Measurements from ENCODE around the gene CD46. TPM values are rescaled to one million over a fixed set of nuclear protein-coding genes. Genes with fewer than 3 reads are reported as not detected.

CD46 gene
- total RNA-seq, 2 donors from 2014 or later = 88.2 to 122 TPM

DNA sequence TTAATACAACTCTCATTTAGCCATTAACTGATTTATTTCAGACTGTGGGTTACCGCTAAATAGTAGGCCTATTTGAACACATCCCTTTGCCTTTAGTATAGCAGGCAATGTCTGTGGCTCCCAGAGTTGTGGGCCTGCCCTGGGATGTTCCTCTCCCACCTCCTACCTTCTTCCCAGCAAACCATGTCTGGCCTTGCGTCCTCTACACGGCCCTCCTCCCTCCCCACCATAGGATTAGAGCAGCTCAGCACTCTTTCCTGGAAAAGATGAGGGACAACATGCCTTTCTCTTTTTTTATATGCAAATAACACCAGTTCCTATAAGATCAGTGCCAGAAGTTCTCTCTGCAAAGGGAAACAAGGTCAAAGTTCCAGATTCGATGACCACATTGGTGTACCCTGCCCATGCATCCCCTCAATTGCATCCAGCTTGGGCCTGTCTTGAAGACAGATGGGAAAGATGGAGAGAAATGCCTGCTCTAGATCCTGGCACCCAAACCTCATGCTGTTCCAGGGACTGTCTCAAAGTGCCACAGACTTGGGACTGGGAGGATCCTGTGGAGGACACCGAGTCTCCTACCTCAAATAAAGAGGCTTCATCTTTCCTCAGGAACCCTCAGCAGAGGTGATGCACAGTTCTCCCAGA, 57.2 kb downstream of the CD46 start:
- Mint-ChIP-seq H3K4me1 (ENCODE audit: low read depth in 2 of 2) (peaks cover 6 to 20% of the 10 kb centered on the region in 2 donors), H3K27ac (no peak overlapping the region), H3K27me3 (no peaks in the 10 kb centered on the region), H3K9me3 (no peaks in the 10 kb centered on the region), H3K4me3 (no peak overlapping the region), H3K36me3 (no peaks in the 10 kb centered on the region)
- ATAC-seq (no peak), DNase-seq (ENCODE audit: low spot score) (no peak)

- Mint-ChIP-seq H3K4me1 (ENCODE audit: low read depth in 2 of 2) (peaks cover 6 to 22% of the 10 kb centered on the region in 2 donors), H3K27me3 (no peaks in the 10 kb centered on the region), H3K9me3 (no peaks in the 10 kb centered on the region), H3K36me3 (peaks cover 4% of the 10 kb centered on the region), H3K4me3 (no peak overlapping the region), H3K27ac (no peak overlapping the region)
- DNase-seq (ENCODE audit: low spot score) (no peak), ATAC-seq (no peak)
Observed at GRCh38 chr1:207810173-207810572, 58.3 kb downstream of the CD46 start.

DNA sequence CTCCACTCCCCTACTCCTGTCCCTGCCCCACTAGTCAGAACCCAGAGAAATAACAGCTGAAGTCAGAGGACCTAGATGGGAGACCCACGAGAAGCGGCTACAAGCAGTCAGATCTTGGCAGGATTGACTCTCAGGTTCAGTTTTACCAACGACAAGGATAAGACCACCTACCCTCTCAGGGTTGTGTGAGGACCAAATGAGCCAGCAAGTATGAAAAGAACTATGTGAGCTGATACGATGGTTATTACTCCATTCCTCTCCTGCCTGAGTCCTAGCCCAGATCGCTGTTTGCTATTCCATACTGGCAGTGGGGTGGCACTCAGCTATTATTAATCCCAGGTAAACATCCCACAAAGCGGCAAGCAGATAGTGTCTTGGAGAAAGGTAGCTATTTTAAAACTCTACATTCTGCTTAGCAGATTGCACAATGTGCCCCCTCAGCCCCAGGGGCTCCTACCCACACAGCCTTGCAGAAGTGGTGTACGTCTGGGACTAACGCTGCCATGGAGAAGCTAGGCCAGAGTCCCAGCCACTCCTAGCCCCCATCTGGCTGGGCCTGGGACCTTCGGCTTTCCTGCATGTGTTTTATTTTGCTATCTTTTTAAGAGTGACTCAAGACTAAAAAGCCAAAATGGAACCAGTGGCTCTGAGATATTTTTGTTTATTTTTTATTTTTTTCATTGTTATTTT, 58.9 kb downstream of the CD46 start:
- Mint-ChIP-seq H3K4me3 (no peak overlapping the region), H3K27me3 (no peaks in the 10 kb centered on the region), H3K9me3 (no peaks in the 10 kb centered on the region), H3K36me3 (peaks cover 9% of the 10 kb centered on the region), H3K4me1 (ENCODE audit: low read depth in 2 of 2) (peaks cover 12 to 28% of the 10 kb centered on the region in 2 donors), H3K27ac (no peak overlapping the region)
- ATAC-seq (no peak), DNase-seq (ENCODE audit: low spot score) (no peak)

- DNase-seq (ENCODE audit: low spot score) (no peak), ATAC-seq (no peak)
- no peak overlapping the region for H3K4me3 Mint-ChIP-seq
- peaks cover 18 to 34% of the 10 kb centered on the region in 2 donors for H3K4me1 Mint-ChIP-seq (ENCODE audit: low read depth in 2 of 2)
- H3K9me3 Mint-ChIP-seq = no peaks in the 10 kb centered on the region
- peak overlapping the region in 1 of 2 donors; percentile 17 for H3K27ac Mint-ChIP-seq
- H3K27me3 Mint-ChIP-seq = no peaks in the 10 kb centered on the region
- H3K36me3 Mint-ChIP-seq = peaks cover 14% of the 10 kb centered on the region
Observed at GRCh38 chr1:207811319-207811718, 59.5 kb downstream of the CD46 start.

DNA sequence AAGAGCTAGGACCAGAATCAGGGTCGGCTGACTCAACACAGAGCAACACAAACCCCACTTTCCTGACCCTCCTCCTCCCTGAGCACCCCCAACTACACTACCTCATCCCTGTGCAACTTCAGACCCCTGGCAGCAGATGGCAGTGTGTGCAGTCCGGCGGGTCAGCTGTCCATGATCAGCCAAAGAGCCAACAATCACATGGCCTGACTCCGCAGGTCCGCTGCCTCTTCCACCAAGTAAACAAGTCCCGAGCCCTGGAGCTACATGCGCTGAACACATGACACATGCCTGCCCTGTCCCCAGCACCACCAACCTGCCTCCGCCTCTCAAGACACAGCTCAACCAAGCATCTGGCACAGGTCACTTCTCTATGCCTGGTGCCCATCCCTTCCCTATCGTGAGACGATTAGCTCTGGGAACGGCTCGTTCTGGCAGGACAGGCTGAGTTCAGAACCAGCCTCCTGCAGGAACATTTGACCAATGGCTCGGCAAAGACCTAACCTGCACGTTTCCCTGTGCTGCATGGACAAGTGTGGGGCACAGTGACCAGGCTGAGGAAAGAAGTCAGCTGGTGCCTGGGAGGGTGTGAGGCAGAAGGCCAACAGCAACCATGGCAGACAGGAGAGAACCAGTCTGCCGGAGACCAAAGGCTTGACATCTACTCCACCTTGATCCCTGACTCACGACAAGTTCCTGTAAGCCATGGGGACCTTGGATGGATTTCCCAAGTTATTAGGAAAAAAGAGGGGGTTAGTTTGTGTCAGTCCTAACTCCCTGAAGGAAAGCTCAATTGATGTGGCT, 60.3 kb downstream of the CD46 start:
- H3K27me3 Mint-ChIP-seq = no peaks in the 10 kb centered on the region
- H3K9me3 Mint-ChIP-seq = no peaks in the 10 kb centered on the region
- H3K36me3 Mint-ChIP-seq = peaks cover 14% of the 10 kb centered on the region
- H3K4me3 Mint-ChIP-seq = no peak overlapping the region
- H3K4me1 Mint-ChIP-seq (ENCODE audit: low read depth in 2 of 2) = peaks cover 26 to 36% of the 10 kb centered on the region in 2 donors
- H3K27ac Mint-ChIP-seq = peak overlapping the region in 1 of 2 donors; percentile 17
- DNase-seq (ENCODE audit: low spot score) (no peak), ATAC-seq (peak; percentile 47 to 68)

GRCh38 chr1:207812778-207813511, 61.1 kb downstream of the CD46 start:
- H3K36me3 Mint-ChIP-seq = peaks cover 14% of the 10 kb centered on the region

DNA sequence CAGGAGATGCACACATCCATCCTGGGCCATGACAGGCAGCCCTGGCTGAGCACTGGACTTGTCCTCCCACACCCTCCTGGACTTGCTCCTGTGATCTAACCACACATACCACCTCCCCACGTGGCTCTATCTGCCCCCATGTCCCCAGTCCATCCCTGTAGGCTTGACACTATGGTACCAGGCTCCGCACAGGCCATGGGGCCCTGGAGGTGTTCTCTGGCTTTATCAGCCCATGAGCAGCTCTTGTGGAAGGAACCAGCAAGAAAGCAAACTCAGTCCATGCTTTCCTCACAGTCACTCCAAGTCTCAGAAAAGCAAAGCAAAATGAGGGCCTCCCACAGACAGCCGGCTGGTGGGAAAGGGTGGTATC, 61.6 kb downstream of the CD46 start:
- peaks cover 26 to 42% of the 10 kb centered on the region in 2 donors for H3K4me1 Mint-ChIP-seq (ENCODE audit: low read depth in 2 of 2)
- peaks cover 14% of the 10 kb centered on the region for H3K36me3 Mint-ChIP-seq
- ATAC-seq (no peak), DNase-seq (ENCODE audit: low spot score) (no peak)
- H3K9me3 Mint-ChIP-seq = no peaks in the 10 kb centered on the region
- H3K27ac Mint-ChIP-seq = peak overlapping the region in 1 of 2 donors; percentile 17
- no peaks in the 10 kb centered on the region for H3K27me3 Mint-ChIP-seq
- H3K4me3 Mint-ChIP-seq = no peak overlapping the region

More at GRCh38 chr1:207812778-207813511, 61.1 kb downstream of the CD46 start:
- Mint-ChIP-seq H3K9me3 (no peaks in the 10 kb centered on the region), H3K4me1 (ENCODE audit: low read depth in 2 of 2) (peaks cover 26 to 41% of the 10 kb centered on the region in 2 donors), H3K4me3 (no peak overlapping the region), H3K27me3 (no peaks in the 10 kb centered on the region), H3K27ac (peak overlapping the region in 1 of 2 donors; percentile 17)
- DNase-seq (ENCODE audit: low spot score) (no peak), ATAC-seq (no peak)

GRCh38 chr1:207813946-207814345, 62.1 kb downstream of the CD46 start:
- H3K4me1 Mint-ChIP-seq (ENCODE audit: low read depth in 2 of 2) = peaks cover 26 to 41% of the 10 kb centered on the region in 2 donors
- peaks cover 14% of the 10 kb centered on the region for H3K36me3 Mint-ChIP-seq
- H3K4me3 Mint-ChIP-seq = no peak overlapping the region
- peak overlapping the region in 1 of 2 donors; percentile 17 for H3K27ac Mint-ChIP-seq
- ATAC-seq = no peak
- H3K27me3 Mint-ChIP-seq = no peaks in the 10 kb centered on the region
- H3K9me3 Mint-ChIP-seq = no peaks in the 10 kb centered on the region
- DNase-seq (ENCODE audit: low spot score) = no peak

DNA sequence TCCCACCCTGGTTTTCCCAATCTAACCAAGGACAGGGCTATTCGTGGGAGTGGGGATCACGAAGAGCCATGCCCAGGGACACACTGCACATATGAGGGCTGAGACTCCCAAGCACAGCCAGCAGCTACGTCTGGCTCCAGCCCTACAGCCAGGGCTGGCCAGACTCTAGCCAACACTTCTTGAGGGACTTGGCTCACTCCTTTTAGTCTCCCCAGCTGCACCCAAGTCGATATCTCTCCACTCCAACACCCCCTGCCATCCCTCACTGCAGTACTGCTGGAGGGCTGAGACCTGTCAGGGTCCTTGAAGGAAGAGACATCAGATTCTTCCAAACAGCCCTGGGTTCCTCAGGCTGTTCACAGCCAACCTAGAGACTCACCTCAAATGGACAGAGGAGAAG, 62.6 kb downstream of the CD46 start:
- peak overlapping the region in 1 of 2 donors; percentile 40 for H3K27ac Mint-ChIP-seq
- no peak for ATAC-seq
- no peak for DNase-seq (ENCODE audit: low spot score)
- H3K4me1 Mint-ChIP-seq (ENCODE audit: low read depth in 2 of 2) = peaks cover 26 to 37% of the 10 kb centered on the region in 2 donors
- H3K4me3 Mint-ChIP-seq = no peak overlapping the region
- peaks cover 14% of the 10 kb centered on the region for H3K36me3 Mint-ChIP-seq
- H3K9me3 Mint-ChIP-seq = no peaks in the 10 kb centered on the region
- no peaks in the 10 kb centered on the region for H3K27me3 Mint-ChIP-seq

- no peaks in the 10 kb centered on the region for H3K27me3 Mint-ChIP-seq
- ATAC-seq = no peak
- no peaks in the 10 kb centered on the region for H3K9me3 Mint-ChIP-seq
- H3K4me3 Mint-ChIP-seq = peak overlapping the region; percentile 38
- peaks cover 14% of the 10 kb centered on the region for H3K36me3 Mint-ChIP-seq
- H3K27ac Mint-ChIP-seq = peak overlapping the region; percentile 40 to 76
- DNase-seq (ENCODE audit: low spot score) = no peak
- H3K4me1 Mint-ChIP-seq (ENCODE audit: low read depth in 2 of 2) = peaks cover 36 to 45% of the 10 kb centered on the region in 2 donors
Observed at GRCh38 chr1:207815466-207815865, 63.6 kb downstream of the CD46 start.

GRCh38 chr1:207815913-207816291, 64.0 kb downstream of the CD46 start:
- Mint-ChIP-seq H3K27ac (peak overlapping the region; percentile 40 to 76), H3K36me3 (peaks cover 14% of the 10 kb centered on the region), H3K4me3 (peak overlapping the region; percentile 38), H3K27me3 (no peaks in the 10 kb centered on the region), H3K9me3 (no peaks in the 10 kb centered on the region), H3K4me1 (ENCODE audit: low read depth in 2 of 2) (peaks cover 39 to 48% of the 10 kb centered on the region in 2 donors)
- DNase-seq (ENCODE audit: low spot score) (no peak), ATAC-seq (peak; percentile 60 to 73)

- peaks cover 38 to 43% of the 10 kb centered on the region in 2 donors for H3K4me1 Mint-ChIP-seq (ENCODE audit: low read depth in 2 of 2)
- DNase-seq (ENCODE audit: low spot score) = no peak
- ATAC-seq = no peak
- H3K9me3 Mint-ChIP-seq = no peaks in the 10 kb centered on the region
- H3K27me3 Mint-ChIP-seq = no peaks in the 10 kb centered on the region
- H3K27ac Mint-ChIP-seq = peak overlapping the region in 1 of 2 donors; percentile 76
- peaks cover 14% of the 10 kb centered on the region for H3K36me3 Mint-ChIP-seq
- no peak overlapping the region for H3K4me3 Mint-ChIP-seq
Observed at GRCh38 chr1:207817166-207817565, 65.3 kb downstream of the CD46 start.
